Tibial nerve (tissue), 3 donors: ENCODE measurements around the gene LCLAT1.

Experiments used
- POLR2A ChIP-seq, 2 donors: fragments of 450-650 bp; IDR thresholded peaks; one replicate each; pipeline ENCODE4 v1.6.1; 2017; ENCODE audit warnings: antibody characterized with exemption in 2 of 2, mild to moderate bottlenecking in 2 of 2, moderate library complexity in 2 of 2
- TF ChIP-seq, protein P1 (sequence below), 5 experiments: fragments of 200-600 bp in 3 of 5; fragments of 450-650 bp in 2 of 5; sonication (generic) in 3 of 5; IDR thresholded peaks; one replicate each; pipeline ENCODE4 v1.5.1; 2016 to 2019; ENCODE audit warnings: antibody characterized with exemption in 5 of 5, mild to moderate bottlenecking in 3 of 5, moderate library complexity in 2 of 5

DNA sequence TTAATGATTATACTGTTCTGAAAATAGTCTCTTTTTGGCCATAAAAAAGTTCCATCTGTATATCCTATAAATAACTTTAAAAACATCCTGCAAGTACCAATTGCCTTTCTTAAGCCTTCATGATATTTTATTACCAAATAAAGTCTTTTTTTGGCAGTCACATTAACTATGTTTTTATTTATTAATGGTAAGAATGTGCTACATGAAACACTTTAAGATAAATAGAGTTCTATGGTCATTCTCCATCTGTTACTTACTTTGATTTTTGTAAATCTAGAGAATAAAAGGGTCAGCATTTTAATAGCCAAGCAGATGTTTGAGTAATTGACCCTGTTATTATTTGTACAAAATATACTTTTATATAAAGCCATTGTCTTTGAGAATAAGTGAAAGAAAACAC, 52.6 kb downstream of the LCLAT1 start:
- TF ChIP-seq, protein P1, sequence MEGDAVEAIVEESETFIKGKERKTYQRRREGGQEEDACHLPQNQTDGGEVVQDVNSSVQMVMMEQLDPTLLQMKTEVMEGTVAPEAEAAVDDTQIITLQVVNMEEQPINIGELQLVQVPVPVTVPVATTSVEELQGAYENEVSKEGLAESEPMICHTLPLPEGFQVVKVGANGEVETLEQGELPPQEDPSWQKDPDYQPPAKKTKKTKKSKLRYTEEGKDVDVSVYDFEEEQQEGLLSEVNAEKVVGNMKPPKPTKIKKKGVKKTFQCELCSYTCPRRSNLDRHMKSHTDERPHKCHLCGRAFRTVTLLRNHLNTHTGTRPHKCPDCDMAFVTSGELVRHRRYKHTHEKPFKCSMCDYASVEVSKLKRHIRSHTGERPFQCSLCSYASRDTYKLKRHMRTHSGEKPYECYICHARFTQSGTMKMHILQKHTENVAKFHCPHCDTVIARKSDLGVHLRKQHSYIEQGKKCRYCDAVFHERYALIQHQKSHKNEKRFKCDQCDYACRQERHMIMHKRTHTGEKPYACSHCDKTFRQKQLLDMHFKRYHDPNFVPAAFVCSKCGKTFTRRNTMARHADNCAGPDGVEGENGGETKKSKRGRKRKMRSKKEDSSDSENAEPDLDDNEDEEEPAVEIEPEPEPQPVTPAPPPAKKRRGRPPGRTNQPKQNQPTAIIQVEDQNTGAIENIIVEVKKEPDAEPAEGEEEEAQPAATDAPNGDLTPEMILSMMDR (IDR thresholded peaks at IDR 0.05): no peak
- no peak for TF ChIP-seq POLR2A (IDR thresholded peaks at IDR 0.05)
